ENCODE data around the gene ADPRHL1. TPM values are rescaled to one million over a fixed set of nuclear protein-coding genes. Genes with fewer than 3 reads are reported as not detected.

Gene ADPRHL1
- total RNA-seq, 1 experiment from 2014 or later: 1.5 TPM

GRCh38 chr13:113456116-113456702 is 2.9 kb upstream of the ADPRHL1 start:
- CTCF ChIA-PET: interaction anchor here (2.8 to 3.6 kb wide), 2 partner anchors 39 to 107 kb away, joined by 9 to 29 read pairs; no protein-coding TSS in a partner anchor
- no peak for ATAC-seq

More at GRCh38 chr13:113456116-113456702, 2.9 kb upstream of the ADPRHL1 start:
- DNase-seq (ENCODE audit: low spot score): no peak
- Mint-ChIP-seq H3K36me3 (peaks cover 56% of the 10 kb centered on the region), H3K9me3 (no peaks in the 10 kb centered on the region), H3K4me3 (no peak overlapping the region), H3K4me1 (no peaks in the 10 kb centered on the region), H3K27me3 (ENCODE audit: low read depth) (no peaks in the 10 kb centered on the region), H3K27ac (no peak overlapping the region)
- TF ChIP-seq ZNF532 (CRISPR knock-in tag; IDR thresholded peaks at IDR 0.05; ENCODE audit: borderline replicate concordance) (no peak), NFATC4 (CRISPR knock-in tag; IDR thresholded peaks at IDR 0.05) (no peak), OVOL2 (CRISPR knock-in tag; IDR thresholded peaks at IDR 0.05; ENCODE audit: borderline replicate concordance) (no peak), JUN (CRISPR knock-in tag; IDR thresholded peaks at IDR 0.05) (no peak), E2F4 (CRISPR knock-in tag; IDR thresholded peaks at IDR 0.05; ENCODE audit: borderline replicate concordance, low read depth) (no peak), GABPB1 (CRISPR knock-in tag; IDR thresholded peaks at IDR 0.05) (no peak), USF2 (CRISPR knock-in tag; IDR thresholded peaks at IDR 0.05) (no peak), ZNF232 (CRISPR knock-in tag; IDR thresholded peaks at IDR 0.05) (no peak), TCF7 (CRISPR knock-in tag; IDR thresholded peaks at IDR 0.05; ENCODE audit: low read depth) (no peak), JAZF1 (CRISPR knock-in tag; IDR thresholded peaks at IDR 0.05) (no peak), CTCF (IDR thresholded peaks at IDR 0.05) (no peak), EMX1 (CRISPR knock-in tag; IDR thresholded peaks at IDR 0.05) (no peak)
- POLR2A ChIA-PET: no interaction called here
